A673 (cell line): Measurements from ENCODE around the gene CAPZB. TPM values are rescaled to one million over a fixed set of nuclear protein-coding genes. Genes with fewer than 3 reads are reported as not detected.

Source experiments
- BruUV-seq: library from RNA; stranded (reverse); fragments of 400-500 nt; replicated peaks from 2 replicates; lab custom pipeline; 2021; lab: Mats Ljungman, UMichigan
- CTCF ChIA-PET: fragments of 300-600 bp; sonication (Branson Sonifier 250); formaldehyde crosslinking; loops from one replicate; lab custom pipeline; 2022; ENCODE audit warnings: antibody characterized with exemption; lab: Charles Lee
- POLR2A ChIA-PET: fragments of 300-600 bp; sonication (Branson Sonifier 250); formaldehyde crosslinking; loops from one replicate; lab custom pipeline; 2022; ENCODE audit warnings: antibody characterized with exemption; ENCODE audit not compliant: low non-redundant PET; lab: Charles Lee
- DNase-seq: peaks from one replicate; pipeline ENCODE4 v3.0.0-alpha.2; 2015; ENCODE audit warnings: low spot score
- H3K27ac ChIP-seq: fragments of 200-600 bp; sonication (generic); 2 replicates; pipeline ENCODE4 v1.5.1; 2016; ENCODE audit warnings: mixed run types, low read depth, mild to moderate bottlenecking, mixed read lengths, antibody characterized with exemption, low read length; ENCODE audit not compliant: poor library complexity, severe bottlenecking
- H3K27me3 ChIP-seq: fragments of 200-600 bp; sonication (generic); replicated peaks from 2 replicates; pipeline ENCODE4 v1.6.1; 2017; ENCODE audit warnings: mixed run types, low read depth, mild to moderate bottlenecking, mixed read lengths, antibody characterized with exemption, low read length; ENCODE audit not compliant: insufficient read depth, poor library complexity
- H3K36me3 ChIP-seq: fragments of 200-600 bp; sonication (generic); 2 replicates; pipeline ENCODE4 v1.6.1; 2016; ENCODE audit warnings: mixed run types, mild to moderate bottlenecking, mixed read lengths, antibody characterized with exemption, low read length; ENCODE audit not compliant: insufficient read depth, poor library complexity, severe bottlenecking
- H3K4me1 ChIP-seq: fragments of 200-600 bp; sonication (generic); 2 replicates; pipeline ENCODE4 v1.6.1; 2017; ENCODE audit warnings: mixed run types, mild to moderate bottlenecking, mixed read lengths, antibody characterized with exemption, low read length; ENCODE audit not compliant: insufficient read depth, poor library complexity, severe bottlenecking
- H3K4me3 ChIP-seq: fragments of 200-600 bp; sonication (generic); 2 replicates; pipeline ENCODE4 v1.5.1; 2016; ENCODE audit warnings: low read depth, mixed run types, mild to moderate bottlenecking, mixed read lengths, low read length; ENCODE audit not compliant: poor library complexity, severe bottlenecking
- H3K9me3 ChIP-seq: fragments of 200-600 bp; sonication (generic); 2 replicates; pipeline ENCODE4 v1.6.1; 2016; ENCODE audit warnings: mixed run types, low read depth, mild to moderate bottlenecking, mixed read lengths, antibody characterized with exemption, low read length; ENCODE audit not compliant: poor library complexity, severe bottlenecking
- CTCF ChIP-seq: fragments of 300-800, 200-600 bp; sonication (generic); conservative IDR thresholded peaks from 2 replicates; pipeline ENCODE4 v1.5.1; 2017; ENCODE audit warnings: low read depth, mild to moderate bottlenecking, antibody characterized with exemption, low read length, moderate library complexity, mixed read lengths
- EZH2 ChIP-seq: fragments of 200-600 bp; sonication (generic); IDR thresholded peaks from 2 replicates; pipeline ENCODE4 v1.6.1; 2017; ENCODE audit warnings: borderline replicate concordance, low read depth, mild to moderate bottlenecking, mixed read lengths, antibody characterized with exemption, low read length; ENCODE audit not compliant: poor library complexity, severe bottlenecking
- intact Hi-C: fragments of 100-400 bp; cut with micrococcal nuclease; formaldehyde crosslinking; loops from one replicate; pipeline ENCODE4 v1.10.0; 2022; ENCODE audit not compliant: unreplicated experiment
- total RNA-seq: library from RNA; stranded (reverse); gene quantifications from 2 replicates; pipeline ENCODE4 v1.2.3, GENCODE V29; 2021

Gene CAPZB
- total RNA-seq, 1 experiment from 2014 or later = 214 TPM

GRCh38 chr1:19445417-19446342 is 39.7 kb downstream of the CAPZB start:
- H3K36me3 ChIP-seq = peaks cover 3% of the 10 kb centered on the region
- POLR2A ChIA-PET = no interaction called here
- intact Hi-C loops = no loop called here
- TF ChIP-seq CTCF (peak; percentile 33; the same call in 1 of the 2 replicates), EZH2 (no peak)
- no peaks in the 10 kb centered on the region for H3K27me3 ChIP-seq
- CTCF ChIA-PET = no interaction called here
- no peak for DNase-seq
- no peak overlapping the region for H3K4me3 ChIP-seq
- H3K9me3 ChIP-seq = no peaks in the 10 kb centered on the region
- peaks cover 41% of the 10 kb centered on the region for H3K4me1 ChIP-seq
- no TSS peak for BruUV-seq
- H3K27ac ChIP-seq = no peak overlapping the region

GRCh38 chr1:19444296-19445021 is 40.9 kb downstream of the CAPZB start:
- TF ChIP-seq EZH2 = no peak
- TF ChIP-seq CTCF = no peak
- intact Hi-C loops = no loop called here
- Histone ChIP-seq H3K36me3 (peaks cover 3% of the 10 kb centered on the region), H3K27me3 (no peaks in the 10 kb centered on the region), H3K27ac (no peak overlapping the region), H3K9me3 (no peaks in the 10 kb centered on the region), H3K4me3 (no peak overlapping the region), H3K4me1 (peaks cover 46% of the 10 kb centered on the region)
- no peak for DNase-seq
- ChIA-PET CTCF (no interaction called here), POLR2A (no interaction called here)
- no TSS peak for BruUV-seq

GRCh38 chr1:19443326-19443725 is 42.0 kb downstream of the CAPZB start:
- CTCF ChIA-PET = no interaction called here
- intact Hi-C loops = no loop called here

More at GRCh38 chr1:19443326-19443725, 42.0 kb downstream of the CAPZB start:
- H3K4me3 ChIP-seq = no peak overlapping the region
- H3K9me3 ChIP-seq = no peaks in the 10 kb centered on the region
- BruUV-seq = no TSS peak
- H3K4me1 ChIP-seq = peaks cover 53% of the 10 kb centered on the region
- no peak for TF ChIP-seq CTCF
- no peak for TF ChIP-seq EZH2
- H3K36me3 ChIP-seq = no peaks in the 10 kb centered on the region
- no peak overlapping the region for H3K27ac ChIP-seq
- H3K27me3 ChIP-seq = no peaks in the 10 kb centered on the region
- DNase-seq = no peak
- POLR2A ChIA-PET = no interaction called here
